OCI-LY1 (cell line): Measurements from ENCODE around the gene NRP1.

Experiments
- CTCF ChIP-seq: fragments of 200-600 bp; sonication (generic), shearing (Covaris generic); IDR thresholded peaks from 2 replicates; pipeline ENCODE4 v1.5.1; 2017; ENCODE audit warnings: mild to moderate bottlenecking, antibody characterized with exemption, low read length, moderate library complexity, mixed read lengths
- EZH2 ChIP-seq: fragments of 200-600 bp; sonication (generic), shearing (Covaris generic); IDR thresholded peaks from 2 replicates; pipeline ENCODE4 v1.8.0; 2017; ENCODE audit warnings: borderline replicate concordance, mixed run types, mild to moderate bottlenecking, antibody characterized with exemption, low read length, moderate library complexity, mixed read lengths

- TF ChIP-seq CTCF, result no peak
- TF ChIP-seq EZH2, result no peak
Observed at GRCh38 chr10:33256458-33256857, 78.0 kb downstream of the NRP1 start.
